Loucy (cell line): ENCODE data around the gene RETREG3.
"Not testable (repeated sequence)": the region's sequence is repeated elsewhere in the genome, so short reads cannot be mapped to it uniquely, and the experiment has no call there.

ENCODE experiments used
- EZH2phosphoT487 ChIP-seq: fragments of 200-600 bp; IDR thresholded peaks from 2 replicates; pipeline ENCODE4 v1.6.1; 2018; ENCODE audit warnings: antibody characterized with exemption, mild to moderate bottlenecking, moderate library complexity, borderline replicate concordance
- TF ChIP-seq, protein P1 (sequence below): fragments of 200-600 bp; sonication (generic); conservative IDR thresholded peaks from 2 replicates; pipeline ENCODE4 v1.5.1; 2014; ENCODE audit warnings: mild to moderate bottlenecking, antibody characterized with exemption, low read length

GRCh38 chr17:42555961-42556617 is 53.1 kb downstream of the RETREG3 start:
- TF ChIP-seq, protein P1, sequence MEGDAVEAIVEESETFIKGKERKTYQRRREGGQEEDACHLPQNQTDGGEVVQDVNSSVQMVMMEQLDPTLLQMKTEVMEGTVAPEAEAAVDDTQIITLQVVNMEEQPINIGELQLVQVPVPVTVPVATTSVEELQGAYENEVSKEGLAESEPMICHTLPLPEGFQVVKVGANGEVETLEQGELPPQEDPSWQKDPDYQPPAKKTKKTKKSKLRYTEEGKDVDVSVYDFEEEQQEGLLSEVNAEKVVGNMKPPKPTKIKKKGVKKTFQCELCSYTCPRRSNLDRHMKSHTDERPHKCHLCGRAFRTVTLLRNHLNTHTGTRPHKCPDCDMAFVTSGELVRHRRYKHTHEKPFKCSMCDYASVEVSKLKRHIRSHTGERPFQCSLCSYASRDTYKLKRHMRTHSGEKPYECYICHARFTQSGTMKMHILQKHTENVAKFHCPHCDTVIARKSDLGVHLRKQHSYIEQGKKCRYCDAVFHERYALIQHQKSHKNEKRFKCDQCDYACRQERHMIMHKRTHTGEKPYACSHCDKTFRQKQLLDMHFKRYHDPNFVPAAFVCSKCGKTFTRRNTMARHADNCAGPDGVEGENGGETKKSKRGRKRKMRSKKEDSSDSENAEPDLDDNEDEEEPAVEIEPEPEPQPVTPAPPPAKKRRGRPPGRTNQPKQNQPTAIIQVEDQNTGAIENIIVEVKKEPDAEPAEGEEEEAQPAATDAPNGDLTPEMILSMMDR: peak; percentile 41
- not testable (repeated sequence) for TF ChIP-seq EZH2phosphoT487
